ENCODE data around the gene KCNQ1. TPM values are rescaled to one million over a fixed set of nuclear protein-coding genes. Genes with fewer than 3 reads are reported as not detected.

KCNQ1 gene
- total and polyA plus RNA-seq, 7 experiments from 2014 or later, result 14.7 to 46.4 (median 36.9) TPM

- no peaks in the 10 kb centered on the region for H3K9me3 ChIP-seq (ENCODE audit: control insufficient read depth in 2 of 3, low read length in 3 of 3)
- ATAC-seq (no peak), DNase-seq (no peak)
- H3K4me1 ChIP-seq (ENCODE audit: control insufficient read depth in 2 of 2, insufficient read depth in 2 of 2, low read length in 2 of 2), result no peaks in the 10 kb centered on the region
- intact Hi-C loops (cut with micrococcal nuclease), result no loop called here
- H3K4me1 Mint-ChIP-seq, result peaks cover 0 to 29% (median 20%) of the 10 kb centered on the region in 7 donors
- no peak overlapping the region for H3K27ac ChIP-seq (ENCODE audit: low read depth, low read length)
- no peaks in the 10 kb centered on the region for H3K9me3 Mint-ChIP-seq
- H3K4me3 ChIP-seq (ENCODE audit: low read length), result no peak overlapping the region
- ChIA-PET CTCF (no interaction called here), POLR2A (no interaction called here)
- no peak overlapping the region for H3K27ac Mint-ChIP-seq
- peaks cover 0 to 6% (median 0%) of the 10 kb centered on the region in 5 donors for H3K36me3 Mint-ChIP-seq
- no peak overlapping the region for H3K4me3 Mint-ChIP-seq
- no peaks in the 10 kb centered on the region for H3K27me3 Mint-ChIP-seq
- no peaks in the 10 kb centered on the region for H3K27me3 ChIP-seq (ENCODE audit: control insufficient read depth in 2 of 2, insufficient read depth in 2 of 2, low read length in 2 of 2)
- H3K36me3 ChIP-seq (ENCODE audit: control insufficient read depth in 2 of 3, insufficient read depth in 3 of 3, low read length in 3 of 3), result peaks cover 0 to 9% (median 0%) of the 10 kb centered on the region in 3 experiments
These were observed 94.1 kb downstream of the KCNQ1 start for GRCh38 chr11:2538951-2539350.

GRCh38 chr11:2539371-2540222 is 94.8 kb downstream of the KCNQ1 start:
- H3K27ac ChIP-seq (ENCODE audit: low read depth, low read length), result no peak overlapping the region
- no peak overlapping the region for H3K4me3 ChIP-seq (ENCODE audit: low read length)
- Mint-ChIP-seq H3K27me3 (no peaks in the 10 kb centered on the region), H3K36me3 (peaks cover 0 to 6% (median 0%) of the 10 kb centered on the region in 5 donors), H3K27ac (no peak overlapping the region), H3K9me3 (no peaks in the 10 kb centered on the region), H3K4me3 (no peak overlapping the region), H3K4me1 (peaks cover 0 to 31% (median 22%) of the 10 kb centered on the region in 7 donors)
- DNase-seq (no peak), ATAC-seq (no peak)
- peaks cover 0 to 9% (median 0%) of the 10 kb centered on the region in 3 experiments for H3K36me3 ChIP-seq (ENCODE audit: control insufficient read depth in 2 of 3, insufficient read depth in 3 of 3, low read length in 3 of 3)
- no peaks in the 10 kb centered on the region for H3K9me3 ChIP-seq (ENCODE audit: control insufficient read depth in 2 of 3, low read length in 3 of 3)
- no peaks in the 10 kb centered on the region for H3K27me3 ChIP-seq (ENCODE audit: control insufficient read depth in 2 of 2, insufficient read depth in 2 of 2, low read length in 2 of 2)
- H3K4me1 ChIP-seq (ENCODE audit: control insufficient read depth in 2 of 2, insufficient read depth in 2 of 2, low read length in 2 of 2), result no peaks in the 10 kb centered on the region
- ChIA-PET CTCF (interaction anchor here (0.6 kb wide), 1 partner anchor 48 kb away, joined by 3 read pairs; no protein-coding TSS in a partner anchor), POLR2A (no interaction called here)
- intact Hi-C loops (cut with micrococcal nuclease), result no loop called here

- intact Hi-C loops (cut with micrococcal nuclease), result no loop called here
- ChIA-PET CTCF (interaction anchor here (0.6 kb wide), 1 partner anchor 49 kb away, joined by 3 read pairs; no protein-coding TSS in a partner anchor), POLR2A (no interaction called here)
These were observed 95.6 kb downstream of the KCNQ1 start for GRCh38 chr11:2540223-2540991.

GRCh38 chr11:2540992-2541680 is 96.3 kb downstream of the KCNQ1 start:
- Histone ChIP-seq H3K4me1 (ENCODE audit: control insufficient read depth in 2 of 2, insufficient read depth in 2 of 2, low read length in 2 of 2) (peaks cover 0 to 5% of the 10 kb centered on the region in 2 donors), H3K36me3 (ENCODE audit: control insufficient read depth in 2 of 3, insufficient read depth in 3 of 3, low read length in 3 of 3) (peaks cover 0 to 9% (median 0%) of the 10 kb centered on the region in 3 experiments), H3K4me3 (ENCODE audit: low read length) (no peak overlapping the region), H3K9me3 (ENCODE audit: control insufficient read depth in 2 of 3, low read length in 3 of 3) (no peaks in the 10 kb centered on the region), H3K27ac (ENCODE audit: low read depth, low read length) (no peak overlapping the region), H3K27me3 (ENCODE audit: control insufficient read depth in 2 of 2, insufficient read depth in 2 of 2, low read length in 2 of 2) (no peaks in the 10 kb centered on the region)
- DNase-seq, result no peak
- POLR2A ChIA-PET, result no interaction called here
- no peak overlapping the region for H3K4me3 Mint-ChIP-seq
- H3K27ac Mint-ChIP-seq, result no peak overlapping the region
- peaks cover 0 to 38% (median 32%) of the 10 kb centered on the region in 7 donors for H3K4me1 Mint-ChIP-seq
- H3K27me3 Mint-ChIP-seq, result no peaks in the 10 kb centered on the region
- CTCF ChIA-PET, result no interaction called here
- no peak for ATAC-seq
- no peaks in the 10 kb centered on the region for H3K9me3 Mint-ChIP-seq
- peaks cover 0 to 6% (median 0%) of the 10 kb centered on the region in 5 donors for H3K36me3 Mint-ChIP-seq
- intact Hi-C loops (cut with micrococcal nuclease), result no loop called here

More at GRCh38 chr11:2540223-2540991, 95.6 kb downstream of the KCNQ1 start:
- Mint-ChIP-seq H3K27ac (no peak overlapping the region), H3K36me3 (peaks cover 0 to 6% (median 0%) of the 10 kb centered on the region in 5 donors), H3K27me3 (no peaks in the 10 kb centered on the region), H3K9me3 (no peaks in the 10 kb centered on the region), H3K4me1 (peaks cover 0 to 39% (median 29%) of the 10 kb centered on the region in 7 donors), H3K4me3 (peak overlapping the region in 1 of 10 donors; percentile 12)
- Histone ChIP-seq H3K27me3 (ENCODE audit: control insufficient read depth in 2 of 2, insufficient read depth in 2 of 2, low read length in 2 of 2) (no peaks in the 10 kb centered on the region), H3K27ac (ENCODE audit: low read depth, low read length) (no peak overlapping the region), H3K4me1 (ENCODE audit: control insufficient read depth in 2 of 2, insufficient read depth in 2 of 2, low read length in 2 of 2) (peaks cover 0 to 5% of the 10 kb centered on the region in 2 donors), H3K9me3 (ENCODE audit: control insufficient read depth in 2 of 3, low read length in 3 of 3) (no peaks in the 10 kb centered on the region), H3K4me3 (ENCODE audit: low read length) (no peak overlapping the region), H3K36me3 (ENCODE audit: control insufficient read depth in 2 of 3, insufficient read depth in 3 of 3, low read length in 3 of 3) (peaks cover 0 to 9% (median 0%) of the 10 kb centered on the region in 3 experiments)
- ATAC-seq, result no peak
- DNase-seq, result no peak

GRCh38 chr11:2541881-2542361 is 97.1 kb downstream of the KCNQ1 start:
- H3K4me1 ChIP-seq (ENCODE audit: control insufficient read depth in 2 of 2, insufficient read depth in 2 of 2, low read length in 2 of 2), result peaks cover 0 to 5% of the 10 kb centered on the region in 2 donors
- H3K9me3 ChIP-seq (ENCODE audit: control insufficient read depth in 2 of 3, low read length in 3 of 3), result no peaks in the 10 kb centered on the region
- H3K4me3 Mint-ChIP-seq, result no peak overlapping the region
- no peak for DNase-seq
- peaks cover 0 to 46% (median 35%) of the 10 kb centered on the region in 7 donors for H3K4me1 Mint-ChIP-seq
- intact Hi-C loops (cut with micrococcal nuclease), result no loop called here
- no peak overlapping the region for H3K4me3 ChIP-seq (ENCODE audit: low read length)
- no peak overlapping the region for H3K27ac ChIP-seq (ENCODE audit: low read depth, low read length)
- POLR2A ChIA-PET, result no interaction called here
- no peak overlapping the region for H3K27ac Mint-ChIP-seq
- peaks cover 0 to 9% (median 0%) of the 10 kb centered on the region in 3 experiments for H3K36me3 ChIP-seq (ENCODE audit: control insufficient read depth in 2 of 3, insufficient read depth in 3 of 3, low read length in 3 of 3)
- CTCF ChIA-PET, result no interaction called here
- no peaks in the 10 kb centered on the region for H3K27me3 ChIP-seq (ENCODE audit: control insufficient read depth in 2 of 2, insufficient read depth in 2 of 2, low read length in 2 of 2)
- ATAC-seq, result no peak
- H3K27me3 Mint-ChIP-seq, result no peaks in the 10 kb centered on the region
- H3K9me3 Mint-ChIP-seq, result no peaks in the 10 kb centered on the region
- H3K36me3 Mint-ChIP-seq, result peaks cover 0 to 6% (median 0%) of the 10 kb centered on the region in 5 donors

- no peak overlapping the region for H3K4me3 ChIP-seq (ENCODE audit: low read length)
- H3K9me3 Mint-ChIP-seq, result no peaks in the 10 kb centered on the region
- H3K27ac Mint-ChIP-seq, result no peak overlapping the region
- ChIA-PET POLR2A (no interaction called here), CTCF (no interaction called here)
- H3K4me1 ChIP-seq (ENCODE audit: control insufficient read depth in 2 of 2, insufficient read depth in 2 of 2, low read length in 2 of 2), result peaks cover 0 to 5% of the 10 kb centered on the region in 2 donors
- intact Hi-C loops (cut with micrococcal nuclease), result no loop called here
- peaks cover 0 to 48% (median 34%) of the 10 kb centered on the region in 7 donors for H3K4me1 Mint-ChIP-seq
- peak overlapping the region in 1 of 10 donors; percentile 22 for H3K4me3 Mint-ChIP-seq
- H3K36me3 Mint-ChIP-seq, result peaks cover 0 to 6% (median 0%) of the 10 kb centered on the region in 5 donors
- no peaks in the 10 kb centered on the region for H3K27me3 ChIP-seq (ENCODE audit: control insufficient read depth in 2 of 2, insufficient read depth in 2 of 2, low read length in 2 of 2)
- DNase-seq (no peak), ATAC-seq (no peak)
- H3K36me3 ChIP-seq (ENCODE audit: control insufficient read depth in 2 of 3, insufficient read depth in 3 of 3, low read length in 3 of 3), result peaks cover 0 to 9% (median 0%) of the 10 kb centered on the region in 3 experiments
- H3K27me3 Mint-ChIP-seq, result no peaks in the 10 kb centered on the region
- H3K9me3 ChIP-seq (ENCODE audit: control insufficient read depth in 2 of 3, low read length in 3 of 3), result no peaks in the 10 kb centered on the region
- no peak overlapping the region for H3K27ac ChIP-seq (ENCODE audit: low read depth, low read length)
These were observed 97.6 kb downstream of the KCNQ1 start for GRCh38 chr11:2542406-2542805.

Data from naive thymus-derived CD4-positive, alpha-beta T cell (primary cell).